ENCODE results near the gene FAM177A1. TPM values are rescaled to one million over a fixed set of nuclear protein-coding genes. Genes with fewer than 3 reads are reported as not detected.

The FAM177A1 gene
- total and polyA plus RNA-seq, 2 donors (not counting 3 experiments of a cell fraction or from before 2014, with no cell fraction given) = 19.9 to 64.1 TPM

DNA sequence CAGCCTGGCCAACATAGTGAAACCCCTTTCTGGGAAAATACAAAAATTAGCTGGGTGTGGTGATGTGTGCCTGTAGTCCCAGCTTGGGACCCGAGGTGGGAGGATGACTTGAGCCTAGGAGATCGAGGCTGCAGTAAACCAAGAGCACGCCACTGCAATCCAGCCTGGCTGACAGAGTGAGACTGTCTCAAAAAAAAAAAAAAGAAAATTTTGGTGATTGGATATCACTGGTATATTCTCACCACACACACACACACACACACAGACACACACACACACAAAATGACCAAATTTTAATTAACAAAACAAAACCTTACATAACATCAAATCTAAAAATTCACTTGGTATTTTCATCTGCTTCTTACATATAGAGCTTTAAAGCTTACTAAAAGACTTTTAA lies 3.4 kb upstream of the FAM177A1 start:
- H3K9ac ChIP-seq (replicated peaks; ENCODE audit: extremely low read depth, insufficient read depth, low read length) = no peak overlapping the region
- TF ChIP-seq EZH2 (IDR thresholded peaks at IDR 0.05; ENCODE audit: borderline replicate concordance, low read depth, low read length, severe bottlenecking) (no peak), MYC (IDR thresholded peaks at IDR 0.05; ENCODE audit: low read depth, low read length) (no peak), POLR2AphosphoS5 (IDR thresholded peaks at IDR 0.05; ENCODE audit: insufficient read depth, low read depth, low read length) (no peak), POLR2A (IDR thresholded peaks at IDR 0.05; ENCODE audit: low read depth, low read length) (no peak), GATA2 (IDR thresholded peaks at IDR 0.05; ENCODE audit: insufficient read depth, insufficient read length, low read depth, low read length) (no peak), JUN (IDR thresholded peaks at IDR 0.05; ENCODE audit: borderline replicate concordance, insufficient read depth, insufficient read length, low read depth) (no peak), FOS (IDR thresholded peaks at IDR 0.05; ENCODE audit: borderline replicate concordance, insufficient read depth, low read length) (no peak)
- TF ChIP-seq, protein P1, sequence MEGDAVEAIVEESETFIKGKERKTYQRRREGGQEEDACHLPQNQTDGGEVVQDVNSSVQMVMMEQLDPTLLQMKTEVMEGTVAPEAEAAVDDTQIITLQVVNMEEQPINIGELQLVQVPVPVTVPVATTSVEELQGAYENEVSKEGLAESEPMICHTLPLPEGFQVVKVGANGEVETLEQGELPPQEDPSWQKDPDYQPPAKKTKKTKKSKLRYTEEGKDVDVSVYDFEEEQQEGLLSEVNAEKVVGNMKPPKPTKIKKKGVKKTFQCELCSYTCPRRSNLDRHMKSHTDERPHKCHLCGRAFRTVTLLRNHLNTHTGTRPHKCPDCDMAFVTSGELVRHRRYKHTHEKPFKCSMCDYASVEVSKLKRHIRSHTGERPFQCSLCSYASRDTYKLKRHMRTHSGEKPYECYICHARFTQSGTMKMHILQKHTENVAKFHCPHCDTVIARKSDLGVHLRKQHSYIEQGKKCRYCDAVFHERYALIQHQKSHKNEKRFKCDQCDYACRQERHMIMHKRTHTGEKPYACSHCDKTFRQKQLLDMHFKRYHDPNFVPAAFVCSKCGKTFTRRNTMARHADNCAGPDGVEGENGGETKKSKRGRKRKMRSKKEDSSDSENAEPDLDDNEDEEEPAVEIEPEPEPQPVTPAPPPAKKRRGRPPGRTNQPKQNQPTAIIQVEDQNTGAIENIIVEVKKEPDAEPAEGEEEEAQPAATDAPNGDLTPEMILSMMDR (IDR thresholded peaks at IDR 0.05; ENCODE audit: extremely low read depth in 1 of 2, insufficient read depth in 1 of 2, low read depth in 1 of 2, low read length in 2 of 2) = no peak
- TF ChIP-seq, protein P2, sequence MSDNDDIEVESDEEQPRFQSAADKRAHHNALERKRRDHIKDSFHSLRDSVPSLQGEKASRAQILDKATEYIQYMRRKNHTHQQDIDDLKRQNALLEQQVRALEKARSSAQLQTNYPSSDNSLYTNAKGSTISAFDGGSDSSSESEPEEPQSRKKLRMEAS (IDR thresholded peaks at IDR 0.05; ENCODE audit: insufficient read depth, insufficient read length) = no peak
- dilution Hi-C loops (cut with MboI; ENCODE audit: extremely low pct_ligation_motif_present, low sequenced_read_pairs) (no loop called here), intact Hi-C loops (cut with micrococcal nuclease) (no loop called here)
- CTCF ChIA-PET = interaction anchor here (1.1 kb wide), 1 partner anchor 22 kb away, joined by 4 read pairs; no protein-coding TSS in a partner anchor
- H3K36me3 ChIP-seq (ENCODE audit: control insufficient read depth in 2 of 2, extremely low read depth in 1 of 2, insufficient read depth in 2 of 2, low read length in 2 of 2) = no peaks in the 10 kb centered on the region
- no peaks in the 10 kb centered on the region for H3K27me3 ChIP-seq (ENCODE audit: control insufficient read depth in 2 of 2, insufficient read depth in 2 of 2, low read length in 2 of 2)
- FAIRE-seq = no peak
- no peaks in the 10 kb centered on the region for H3K9me1 ChIP-seq (replicated peaks; ENCODE audit: control insufficient read depth, extremely low read depth, insufficient read depth, low read length)
- no TSS peak for BruUV-seq (replicated peaks)
- POLR2A ChIA-PET = interaction anchor here (0.6 kb wide), 1 partner anchor 13 kb away, joined by 4 read pairs; no protein-coding TSS in a partner anchor
- H3K9me3 ChIP-seq (replicated peaks; ENCODE audit: control insufficient read depth, insufficient read depth, low read length) = no peaks in the 10 kb centered on the region
- H3K27ac ChIP-seq (ENCODE audit: insufficient read depth, low read depth, low read length) = no peak overlapping the region
- H3K4me3 ChIP-seq (replicated peaks in 1 of 3; ENCODE audit: insufficient read depth in 1 of 3, low read depth in 1 of 3, low read length in 3 of 3) = no peak overlapping the region
- H3K4me2 ChIP-seq (ENCODE audit: insufficient read depth, low read length) = no peak overlapping the region
- peaks cover 7% of the 10 kb centered on the region for H3K4me1 ChIP-seq (ENCODE audit: control insufficient read depth, extremely low read depth, insufficient read depth, low read length)
- no peaks in the 10 kb centered on the region for H4K20me1 ChIP-seq (replicated peaks; ENCODE audit: control insufficient read depth, extremely low read depth, insufficient read depth, low read length)
- no peak for DNase-seq (ENCODE audit: low read depth, low spot score)
- peaks cover 3% of the 10 kb centered on the region for H3K79me2 ChIP-seq (ENCODE audit: control insufficient read depth, insufficient read depth, low read length)
- no peak overlapping the region for H2AFZ ChIP-seq (ENCODE audit: low read depth, low read length)

Measured in endothelial cell of umbilical vein (primary cell).